Activated CD4-positive, alpha-beta T cell treated with anti-CD3 and anti-CD28 coated beads, Interleukin-10, Interleukin-2, amounts not matched to agents 100 ng/mL and 50 ng/mL, durations not matched to agents 16 hours and 8 hours (primary cell): ENCODE data around the gene PDE7B.

Source experiments
- DNase-seq: peaks from one replicate; pipeline ENCODE4 v3.0.0-alpha.2; 2020

The PDE7B gene

DNA sequence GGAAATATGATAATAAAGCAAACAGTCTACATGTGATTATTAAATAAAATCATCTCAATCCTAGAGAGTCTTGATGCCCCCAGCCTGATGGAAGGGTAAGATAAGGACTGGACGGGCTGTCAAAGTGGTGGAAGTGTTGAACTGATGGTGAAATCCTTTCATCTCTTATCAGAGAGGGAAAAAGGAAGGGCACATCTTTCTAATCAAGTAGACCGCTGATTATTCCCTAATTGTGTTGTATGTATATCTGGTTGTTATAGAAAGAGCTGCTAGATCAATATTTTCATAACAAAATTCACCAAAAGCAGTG is 184.5 kb downstream of the PDE7B start:
- no peak for DNase-seq

DNA sequence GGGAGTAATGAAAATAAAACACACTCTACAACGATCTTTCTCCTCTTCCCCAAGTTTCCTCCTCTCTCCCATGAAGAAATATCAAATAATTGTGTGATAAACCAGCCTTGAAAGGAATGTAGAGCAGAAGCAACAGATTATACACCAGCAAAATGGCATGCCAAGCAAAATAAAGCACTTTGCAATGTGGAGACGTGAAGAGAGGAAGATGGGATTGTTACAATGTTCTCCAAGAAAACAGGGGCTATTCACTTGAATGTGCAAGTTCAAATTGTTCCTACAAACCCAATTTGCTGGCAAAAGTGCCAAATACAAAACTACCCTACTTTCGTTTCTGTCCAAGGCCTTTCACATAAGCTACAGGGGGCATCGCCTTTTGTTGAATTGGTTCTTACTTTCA is 185.1 kb downstream of the PDE7B start:
- no peak for DNase-seq

DNA sequence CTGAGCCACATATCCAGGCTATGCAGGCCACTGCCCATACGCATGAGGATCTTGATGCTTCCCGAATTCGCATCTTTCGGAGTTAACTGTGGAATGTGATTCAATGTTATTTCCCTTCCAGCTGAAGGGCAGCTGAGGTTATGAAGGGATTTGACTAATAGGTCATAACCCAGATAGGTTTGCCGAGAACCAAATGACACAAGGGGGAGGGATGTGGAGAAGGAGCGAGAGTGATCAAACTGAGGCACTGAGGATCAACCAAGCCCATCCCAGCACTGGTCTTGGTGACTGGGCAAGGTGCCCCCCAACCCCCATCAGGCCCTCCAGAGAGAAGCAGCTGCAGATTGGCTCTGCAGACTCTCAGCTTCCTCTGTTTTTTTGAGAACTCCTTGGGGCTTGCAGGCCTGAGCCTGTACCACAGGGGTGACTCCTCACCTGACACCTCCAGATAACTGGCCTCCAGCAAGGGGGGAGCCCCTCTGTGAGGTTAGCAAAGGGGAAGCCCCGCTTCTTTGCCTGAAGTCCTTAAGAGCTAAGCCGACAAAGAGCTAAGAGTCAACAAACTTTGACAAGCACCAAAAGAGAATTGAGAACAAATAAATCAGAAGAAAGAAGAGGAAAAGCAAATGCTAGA is 185.9 kb downstream of the PDE7B start:
- DNase-seq: no peak

DNA sequence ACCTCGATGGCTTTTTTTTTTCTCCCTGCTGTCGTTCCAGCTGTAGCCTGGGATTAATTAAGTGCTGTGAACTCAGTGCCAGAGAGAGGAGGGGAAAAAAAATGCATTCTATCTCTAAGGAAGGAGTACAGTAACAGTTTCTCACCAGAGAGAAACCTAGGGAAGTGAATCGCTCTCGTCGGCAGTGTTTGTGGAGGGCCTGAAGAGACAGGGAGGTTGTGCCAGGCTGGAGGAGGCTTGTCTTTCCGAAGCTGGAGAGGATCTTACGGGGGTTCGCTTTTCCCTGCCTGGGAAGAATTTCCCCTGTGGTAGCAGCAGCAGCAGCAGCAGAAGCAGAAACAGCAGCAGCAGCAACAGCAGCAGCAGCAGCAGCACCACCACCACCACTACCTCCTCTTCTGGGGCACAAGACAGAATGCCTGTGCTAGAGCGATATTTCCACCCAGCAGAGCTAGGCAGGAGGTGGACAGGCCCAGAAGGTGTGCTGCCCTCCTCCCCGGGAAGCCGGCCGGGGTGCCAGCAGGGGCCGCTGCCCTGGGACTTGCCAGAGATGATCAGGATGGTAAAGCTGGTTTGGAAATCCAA is 186.5 kb downstream of the PDE7B start:
- DNase-seq: no peak

DNA sequence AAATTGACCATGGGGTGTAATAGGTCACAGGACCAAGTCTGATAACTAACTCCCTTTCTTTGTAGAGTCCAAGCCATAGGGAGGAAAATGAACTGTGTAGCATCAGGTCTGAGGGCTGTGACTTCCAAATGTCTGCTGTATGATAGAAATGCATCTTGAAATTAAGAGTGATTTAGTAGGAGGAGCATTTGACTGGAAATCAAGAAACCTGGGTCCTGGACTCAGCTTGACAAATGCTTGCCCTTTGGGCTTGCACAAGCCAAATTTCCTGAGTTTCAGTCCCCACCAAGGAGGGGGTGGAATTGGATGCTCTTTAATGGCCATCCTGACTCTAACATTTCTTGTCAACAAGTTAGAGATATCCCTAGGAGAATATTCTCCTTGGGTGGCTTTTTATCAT is 187.0 kb downstream of the PDE7B start:
- no peak for DNase-seq

DNA sequence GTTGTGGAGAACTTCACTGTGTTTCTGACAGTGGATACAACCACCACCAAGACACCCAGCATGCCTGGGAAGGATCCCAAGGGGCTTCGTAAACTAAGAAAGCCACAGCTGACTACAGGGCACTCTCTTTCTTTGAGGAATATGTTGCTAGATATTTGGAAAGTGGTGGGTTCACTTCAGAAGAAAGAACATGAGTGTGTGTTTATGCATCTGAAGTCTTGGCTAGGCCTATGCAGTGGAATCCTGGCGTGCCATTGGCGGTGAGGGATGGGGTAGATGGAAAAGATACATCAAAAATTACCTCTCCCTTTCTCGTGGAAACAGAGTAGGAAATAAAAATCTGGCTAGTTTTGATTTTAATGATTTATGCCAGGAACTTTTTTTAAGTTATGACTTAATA is 187.7 kb downstream of the PDE7B start:
- no peak for DNase-seq

- DNase-seq: no peak
Observed at GRCh38 chr6:136050475-136050874, 199.0 kb downstream of the PDE7B start.

GRCh38 chr6:136051140-136051775 is 199.8 kb downstream of the PDE7B start:
- no peak for DNase-seq

DNA sequence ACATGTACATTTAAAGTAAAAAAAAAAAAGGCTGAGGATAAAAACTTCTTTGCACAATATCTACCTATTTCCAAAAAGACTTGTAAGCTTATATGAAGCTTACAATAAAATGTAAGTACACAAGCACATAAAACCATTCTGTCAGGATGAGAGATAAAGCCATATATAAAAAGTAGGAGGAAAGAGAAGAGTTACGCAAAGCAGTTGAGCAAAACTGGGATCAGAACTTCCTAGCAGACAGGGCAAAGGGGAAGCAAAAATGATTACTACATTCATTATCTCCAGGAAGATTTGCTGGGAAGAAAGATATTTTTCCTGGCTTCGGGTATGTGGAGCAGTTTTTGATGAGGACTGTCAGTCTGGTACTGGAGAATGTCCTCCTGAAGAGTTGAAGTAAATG is 200.5 kb downstream of the PDE7B start:
- no peak for DNase-seq

- no peak for DNase-seq
Observed at GRCh38 chr6:136058852-136059251, 207.4 kb downstream of the PDE7B start.

- no peak for DNase-seq
Observed at GRCh38 chr6:136059308-136059707, 207.8 kb downstream of the PDE7B start.

DNA sequence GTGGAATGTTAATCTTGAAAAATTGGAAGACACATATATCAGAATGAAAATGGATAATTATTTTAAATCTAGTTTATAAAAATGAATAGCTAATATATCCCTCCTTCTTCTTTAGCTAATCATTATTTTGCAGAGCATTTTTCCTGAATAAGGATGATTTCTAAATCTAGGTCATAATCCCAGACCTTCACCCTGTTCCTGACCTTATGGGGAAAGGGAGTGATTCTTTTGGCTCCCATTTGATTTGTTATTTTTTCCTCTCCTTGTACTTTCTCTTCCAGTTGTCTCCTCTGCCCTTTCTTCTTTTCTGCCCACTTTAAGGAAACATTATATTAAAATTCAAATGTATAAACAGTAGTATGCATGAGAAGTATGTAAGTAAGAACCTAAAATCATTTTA is 208.6 kb downstream of the PDE7B start:
- DNase-seq: no peak

GRCh38 chr6:136060759-136061158 is 209.3 kb downstream of the PDE7B start:
- DNase-seq: no peak

GRCh38 chr6:136061701-136062100 is 210.2 kb downstream of the PDE7B start:
- DNase-seq: no peak

- DNase-seq: no peak
Observed at GRCh38 chr6:136063096-136063495, 211.6 kb downstream of the PDE7B start.

GRCh38 chr6:136066005-136066404 is 214.5 kb downstream of the PDE7B start:
- no peak for DNase-seq

- DNase-seq: no peak
Observed at GRCh38 chr6:136067731-136068341, 216.3 kb downstream of the PDE7B start.

DNA sequence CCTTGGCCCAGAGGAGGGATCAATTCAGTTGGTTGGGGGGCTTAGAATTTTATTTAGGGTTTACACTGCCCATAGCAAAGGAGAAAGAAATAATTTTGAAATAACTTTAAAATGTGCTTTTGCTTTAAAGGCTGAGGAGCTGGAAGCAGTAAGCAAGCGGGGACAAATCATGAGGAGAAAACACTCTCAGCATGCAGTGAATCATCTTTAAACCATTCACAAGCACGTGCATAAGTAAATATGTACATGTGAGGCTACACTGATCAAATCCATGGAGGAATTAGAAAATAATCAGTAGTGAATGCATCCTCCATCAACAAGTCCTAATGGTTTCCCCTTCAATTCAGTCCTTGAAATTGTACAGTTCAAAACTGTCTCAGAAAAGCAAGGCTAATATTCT is 217.6 kb downstream of the PDE7B start:
- DNase-seq: no peak

DNA sequence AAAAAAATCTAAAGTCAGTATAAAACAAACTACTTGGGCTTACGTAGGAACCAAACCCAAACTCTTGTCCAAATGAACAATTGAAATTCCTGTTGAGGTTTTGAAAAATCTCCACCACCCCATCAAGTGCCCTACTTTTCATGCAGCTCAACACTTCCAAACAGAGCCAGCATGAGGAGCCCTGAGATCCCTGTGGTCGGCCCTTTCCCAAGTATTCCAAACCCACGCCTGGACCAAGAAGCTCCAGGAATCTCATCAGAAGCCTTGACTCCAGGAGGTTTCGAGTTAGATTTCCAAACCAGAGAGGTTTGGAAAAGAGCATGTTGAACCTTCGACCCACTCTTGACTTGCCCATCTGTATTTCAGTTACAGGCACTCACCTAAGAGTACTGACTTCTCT is 219.3 kb downstream of the PDE7B start:
- DNase-seq: no peak

- no peak for DNase-seq
Observed at GRCh38 chr6:136072691-136073090, 221.2 kb downstream of the PDE7B start.

DNA sequence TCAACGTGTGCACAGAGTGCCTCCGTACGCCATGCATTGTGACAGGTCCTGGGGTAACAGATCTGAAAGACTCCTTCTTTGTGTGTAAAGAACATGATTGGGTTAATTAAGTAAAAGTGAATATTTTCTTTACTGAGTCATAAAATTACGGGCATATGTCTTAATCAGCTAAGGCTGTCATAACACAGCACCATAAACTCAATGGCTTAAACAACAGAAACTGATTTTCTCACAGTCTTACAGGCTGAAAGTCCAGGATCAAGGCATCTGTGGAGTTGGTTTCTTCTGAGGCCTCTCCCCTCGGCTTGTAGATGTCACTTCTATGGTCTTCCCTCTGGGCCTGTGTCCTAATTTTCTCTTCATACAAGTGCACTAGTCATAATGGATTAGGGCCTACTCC is 221.7 kb downstream of the PDE7B start:
- no peak for DNase-seq

DNA sequence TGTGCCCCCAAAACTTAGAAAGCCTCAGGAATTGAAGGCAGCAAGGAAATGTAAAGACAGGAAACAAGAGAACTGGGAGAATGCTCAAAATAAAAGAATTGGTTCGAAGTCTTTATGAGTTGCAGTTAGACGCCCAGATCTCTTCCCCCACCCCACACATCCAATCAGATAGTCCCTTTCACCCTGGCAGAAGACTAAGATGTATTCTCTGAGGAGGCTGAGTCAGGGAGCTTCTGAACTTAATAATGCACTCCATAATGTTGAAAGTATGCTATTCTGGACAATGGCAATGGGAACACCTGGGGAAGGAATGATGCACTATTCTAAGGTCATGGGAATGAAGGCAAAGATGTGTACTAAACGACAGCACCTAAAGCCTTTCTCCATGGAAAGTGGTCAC is 225.0 kb downstream of the PDE7B start:
- DNase-seq: no peak

DNA sequence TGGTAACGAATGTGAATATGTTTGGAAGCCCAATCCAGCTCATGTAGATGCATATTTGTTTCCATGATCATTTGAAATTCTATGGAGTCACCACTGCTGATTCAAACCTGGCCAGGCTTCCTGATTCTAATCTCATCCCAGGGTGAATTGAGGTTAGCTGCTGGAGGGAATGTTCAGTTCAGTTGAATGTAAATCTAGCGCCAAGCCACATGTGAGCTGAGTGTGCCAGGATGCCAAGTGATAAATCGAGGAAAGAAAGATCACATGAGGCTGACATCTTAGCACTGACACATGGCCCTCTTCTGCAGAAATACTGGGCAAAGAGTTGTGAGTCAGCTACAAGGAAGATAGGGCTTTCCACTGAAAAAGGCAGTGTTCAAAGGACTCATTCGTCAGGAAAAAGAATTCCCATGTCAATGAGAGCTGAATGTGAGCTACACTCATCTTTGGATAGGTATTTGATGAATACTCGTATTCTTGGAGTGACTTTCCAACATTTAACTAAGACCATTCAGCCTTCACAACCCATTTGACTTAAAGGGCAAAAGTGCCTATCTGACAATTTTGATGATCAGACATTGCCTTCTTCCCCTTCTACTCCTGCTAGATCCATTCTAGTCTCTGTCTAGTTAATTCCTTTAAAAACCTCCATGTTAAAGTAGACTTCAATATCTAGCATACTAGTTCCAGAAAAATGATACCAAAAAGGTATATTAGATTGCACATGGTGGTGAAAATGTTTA is 226.5 kb downstream of the PDE7B start:
- DNase-seq: no peak
